Measurements from ENCODE around the gene KRT24. TPM values are rescaled to one million over a fixed set of nuclear protein-coding genes. Genes with fewer than 3 reads are reported as not detected.

The KRT24 gene
- total and polyA plus RNA-seq, 4 donors, result not detected

DNA sequence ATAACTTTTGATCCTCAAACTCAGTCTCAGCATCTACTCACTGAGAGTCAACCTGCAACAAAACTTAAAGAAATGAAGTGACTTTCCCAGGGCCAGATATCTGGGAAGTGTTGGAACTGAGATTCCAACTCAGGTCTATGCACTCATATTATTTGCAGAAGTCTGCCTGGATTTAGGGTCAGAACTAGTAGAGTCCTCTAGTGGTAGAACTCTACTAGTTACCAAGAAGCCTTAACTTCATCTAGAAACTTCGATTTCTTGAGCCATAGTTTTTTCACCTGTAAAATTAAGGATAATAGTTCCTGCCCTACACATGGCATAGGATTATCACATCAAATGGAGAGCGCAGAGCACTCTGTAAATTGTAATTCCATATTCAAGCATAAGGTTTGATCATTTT, 23.4 kb upstream of the KRT24 start (continued):
- TF ChIP-seq, protein P1, sequence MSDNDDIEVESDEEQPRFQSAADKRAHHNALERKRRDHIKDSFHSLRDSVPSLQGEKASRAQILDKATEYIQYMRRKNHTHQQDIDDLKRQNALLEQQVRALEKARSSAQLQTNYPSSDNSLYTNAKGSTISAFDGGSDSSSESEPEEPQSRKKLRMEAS (IDR thresholded peaks at IDR 0.05), result no peak
- no peak for TF ChIP-seq GABPA (IDR thresholded peaks at IDR 0.05 in 1 of 2, conservative IDR thresholded peaks at IDR 0.05 in 1 of 2)
- no peak for TF ChIP-seq YY1 (IDR thresholded peaks at IDR 0.05)
- TF ChIP-seq SP1 (IDR thresholded peaks at IDR 0.05), result no peak
- TF ChIP-seq RAD21 (IDR thresholded peaks at IDR 0.05), result peak; percentile 79 to 80
- TF ChIP-seq HNF4A (conservative IDR thresholded peaks at IDR 0.05), result no peak
- TF ChIP-seq TAF1 (conservative IDR thresholded peaks at IDR 0.05), result no peak
- TF ChIP-seq, protein P2, sequence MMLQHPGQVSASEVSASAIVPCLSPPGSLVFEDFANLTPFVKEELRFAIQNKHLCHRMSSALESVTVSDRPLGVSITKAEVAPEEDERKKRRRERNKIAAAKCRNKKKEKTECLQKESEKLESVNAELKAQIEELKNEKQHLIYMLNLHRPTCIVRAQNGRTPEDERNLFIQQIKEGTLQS (IDR thresholded peaks at IDR 0.05), result no peak

DNA sequence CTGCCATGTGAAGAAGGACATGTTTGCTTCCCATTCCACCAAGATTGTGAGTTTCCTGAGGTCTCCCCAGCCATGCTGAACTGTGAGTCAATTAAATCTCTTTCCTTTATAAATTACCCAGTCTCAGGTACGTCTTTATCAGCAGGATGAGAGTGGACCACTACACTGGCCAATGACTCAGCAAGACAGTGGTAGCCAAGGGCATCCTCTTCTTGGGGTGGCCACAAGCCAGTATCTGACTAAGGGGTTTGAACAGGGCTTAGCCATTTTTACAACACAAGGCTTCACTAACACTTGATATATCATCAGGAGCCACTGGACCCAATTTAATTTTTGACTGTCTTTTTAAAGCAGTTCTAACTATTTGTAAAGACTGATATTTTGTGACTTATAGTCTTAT, 21.1 kb upstream of the KRT24 start:
- Histone ChIP-seq H3K9ac (ENCODE audit: low read depth in 1 of 2, low read length in 2 of 2) (no peak overlapping the region), H3K27ac (ENCODE audit: low read depth in 1 of 2, low read length in 2 of 2) (no peak overlapping the region), H3K4me1 (ENCODE audit: control insufficient read depth in 4 of 4, insufficient read depth in 4 of 4, low read length in 3 of 4) (peaks cover 0 to 3% (median 1%) of the 10 kb centered on the region in 4 donors), H3K9me3 (ENCODE audit: control insufficient read depth in 4 of 4, low read length in 3 of 4) (no peaks in the 10 kb centered on the region), H3K27me3 (ENCODE audit: control insufficient read depth in 4 of 4, insufficient read depth in 4 of 4, low read length in 3 of 4) (no peaks in the 10 kb centered on the region), H3K36me3 (ENCODE audit: control insufficient read depth in 4 of 4, insufficient read depth in 3 of 4, low read depth in 1 of 4, low read length in 3 of 4) (no peaks in the 10 kb centered on the region), H3K4me3 (ENCODE audit: low read depth in 1 of 3, low read length in 3 of 3) (no peak overlapping the region)
- no peak for DNase-seq (ENCODE audit: low spot score)
- 72% methylated on average over 1 of the region's 1 CpG for WGBS
- TF ChIP-seq NR2F2 (IDR thresholded peaks at IDR 0.05), result no peak
- TF ChIP-seq JUND (IDR thresholded peaks at IDR 0.05), result no peak
- no peak for TF ChIP-seq TAF1 (conservative IDR thresholded peaks at IDR 0.05)
- TF ChIP-seq, protein P3, sequence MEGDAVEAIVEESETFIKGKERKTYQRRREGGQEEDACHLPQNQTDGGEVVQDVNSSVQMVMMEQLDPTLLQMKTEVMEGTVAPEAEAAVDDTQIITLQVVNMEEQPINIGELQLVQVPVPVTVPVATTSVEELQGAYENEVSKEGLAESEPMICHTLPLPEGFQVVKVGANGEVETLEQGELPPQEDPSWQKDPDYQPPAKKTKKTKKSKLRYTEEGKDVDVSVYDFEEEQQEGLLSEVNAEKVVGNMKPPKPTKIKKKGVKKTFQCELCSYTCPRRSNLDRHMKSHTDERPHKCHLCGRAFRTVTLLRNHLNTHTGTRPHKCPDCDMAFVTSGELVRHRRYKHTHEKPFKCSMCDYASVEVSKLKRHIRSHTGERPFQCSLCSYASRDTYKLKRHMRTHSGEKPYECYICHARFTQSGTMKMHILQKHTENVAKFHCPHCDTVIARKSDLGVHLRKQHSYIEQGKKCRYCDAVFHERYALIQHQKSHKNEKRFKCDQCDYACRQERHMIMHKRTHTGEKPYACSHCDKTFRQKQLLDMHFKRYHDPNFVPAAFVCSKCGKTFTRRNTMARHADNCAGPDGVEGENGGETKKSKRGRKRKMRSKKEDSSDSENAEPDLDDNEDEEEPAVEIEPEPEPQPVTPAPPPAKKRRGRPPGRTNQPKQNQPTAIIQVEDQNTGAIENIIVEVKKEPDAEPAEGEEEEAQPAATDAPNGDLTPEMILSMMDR (IDR thresholded peaks at IDR 0.05; ENCODE audit: low read depth, low read length, missing input control), result no peak
- TF ChIP-seq SP1 (IDR thresholded peaks at IDR 0.05), result no peak
- no peak for TF ChIP-seq RAD21 (IDR thresholded peaks at IDR 0.05)
- TF ChIP-seq RXRA (IDR thresholded peaks at IDR 0.05), result no peak
- TF ChIP-seq, protein P1 (IDR thresholded peaks at IDR 0.05), result no peak
- TF ChIP-seq, protein P4, sequence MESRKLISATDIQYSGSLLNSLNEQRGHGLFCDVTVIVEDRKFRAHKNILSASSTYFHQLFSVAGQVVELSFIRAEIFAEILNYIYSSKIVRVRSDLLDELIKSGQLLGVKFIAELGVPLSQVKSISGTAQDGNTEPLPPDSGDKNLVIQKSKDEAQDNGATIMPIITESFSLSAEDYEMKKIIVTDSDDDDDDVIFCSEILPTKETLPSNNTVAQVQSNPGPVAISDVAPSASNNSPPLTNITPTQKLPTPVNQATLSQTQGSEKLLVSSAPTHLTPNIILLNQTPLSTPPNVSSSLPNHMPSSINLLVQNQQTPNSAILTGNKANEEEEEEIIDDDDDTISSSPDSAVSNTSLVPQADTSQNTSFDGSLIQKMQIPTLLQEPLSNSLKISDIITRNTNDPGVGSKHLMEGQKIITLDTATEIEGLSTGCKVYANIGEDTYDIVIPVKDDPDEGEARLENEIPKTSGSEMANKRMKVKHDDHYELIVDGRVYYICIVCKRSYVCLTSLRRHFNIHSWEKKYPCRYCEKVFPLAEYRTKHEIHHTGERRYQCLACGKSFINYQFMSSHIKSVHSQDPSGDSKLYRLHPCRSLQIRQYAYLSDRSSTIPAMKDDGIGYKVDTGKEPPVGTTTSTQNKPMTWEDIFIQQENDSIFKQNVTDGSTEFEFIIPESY (IDR thresholded peaks at IDR 0.05), result no peak
- TF ChIP-seq, protein P2 (IDR thresholded peaks at IDR 0.05), result no peak
- no peak for TF ChIP-seq GABPA (IDR thresholded peaks at IDR 0.05 in 1 of 2, conservative IDR thresholded peaks at IDR 0.05 in 1 of 2)
- TF ChIP-seq YY1 (IDR thresholded peaks at IDR 0.05), result no peak
- TF ChIP-seq HNF4A (conservative IDR thresholded peaks at IDR 0.05), result no peak
- no peak for TF ChIP-seq HNF4G (IDR thresholded peaks at IDR 0.05)

DNA sequence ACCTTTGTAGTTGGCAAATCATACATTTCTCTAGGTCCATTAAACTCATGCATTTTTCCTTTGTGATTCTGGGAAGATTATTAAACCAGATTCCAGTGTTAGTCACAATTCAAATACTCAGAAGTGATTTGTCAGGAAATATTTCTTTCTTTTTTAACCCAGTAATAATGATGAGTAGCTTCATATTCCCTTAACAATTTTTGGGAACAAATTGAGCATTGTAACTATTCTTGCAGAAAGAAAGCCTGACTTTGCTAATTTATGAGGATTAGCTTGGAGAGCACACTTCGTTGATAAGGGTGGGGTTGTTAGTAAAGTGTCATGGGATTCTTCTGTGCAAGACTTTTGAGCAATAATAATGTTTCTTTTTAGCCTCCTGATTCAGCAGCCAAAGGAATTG, 18.7 kb upstream of the KRT24 start:
- no peak for DNase-seq (ENCODE audit: low spot score)
- no peaks in the 10 kb centered on the region for H3K9me3 ChIP-seq (ENCODE audit: control insufficient read depth in 4 of 4, low read length in 3 of 4)
- WGBS, result 81% methylated on average over 1 of the region's 1 CpG
- TF ChIP-seq FOXA1 (IDR thresholded peaks at IDR 0.05), result no peak
- TF ChIP-seq NR2F2 (IDR thresholded peaks at IDR 0.05), result no peak
- TF ChIP-seq EGR1 (IDR thresholded peaks at IDR 0.05; ENCODE audit: low read depth in 2 of 2), result no peak
- TF ChIP-seq, protein P3 (IDR thresholded peaks at IDR 0.05; ENCODE audit: low read depth, low read length, missing input control), result no peak
- TF ChIP-seq RAD21 (IDR thresholded peaks at IDR 0.05), result no peak
- H3K4me1 ChIP-seq (ENCODE audit: control insufficient read depth in 4 of 4, insufficient read depth in 4 of 4, low read length in 3 of 4), result peaks cover 0 to 3% (median 1%) of the 10 kb centered on the region in 4 donors
- H3K9ac ChIP-seq (ENCODE audit: low read depth in 1 of 2, low read length in 2 of 2), result no peak overlapping the region
- no peaks in the 10 kb centered on the region for H3K36me3 ChIP-seq (ENCODE audit: control insufficient read depth in 4 of 4, insufficient read depth in 3 of 4, low read depth in 1 of 4, low read length in 3 of 4)
- no peaks in the 10 kb centered on the region for H3K27me3 ChIP-seq (ENCODE audit: control insufficient read depth in 4 of 4, insufficient read depth in 4 of 4, low read length in 3 of 4)
- no peak overlapping the region for H3K27ac ChIP-seq (ENCODE audit: low read depth in 1 of 2, low read length in 2 of 2)
- H3K4me3 ChIP-seq (ENCODE audit: low read depth in 1 of 3, low read length in 3 of 3), result no peak overlapping the region
